GM18907 (cell line): Measurements from ENCODE around the gene REEP5.
"Not testable (repeated sequence)": the region's sequence is repeated elsewhere in the genome, so short reads cannot be mapped to it uniquely, and the experiment has no call there.

Source experiments
- ATAC-seq: cut with Tn5 transposase; IDR thresholded peaks from one replicate; pipeline ENCODE4 v1.9.1; 2021; ENCODE audit warnings: mild to moderate bottlenecking, moderate library complexity; ENCODE audit not compliant: unreplicated experiment

REEP5 gene

DNA sequence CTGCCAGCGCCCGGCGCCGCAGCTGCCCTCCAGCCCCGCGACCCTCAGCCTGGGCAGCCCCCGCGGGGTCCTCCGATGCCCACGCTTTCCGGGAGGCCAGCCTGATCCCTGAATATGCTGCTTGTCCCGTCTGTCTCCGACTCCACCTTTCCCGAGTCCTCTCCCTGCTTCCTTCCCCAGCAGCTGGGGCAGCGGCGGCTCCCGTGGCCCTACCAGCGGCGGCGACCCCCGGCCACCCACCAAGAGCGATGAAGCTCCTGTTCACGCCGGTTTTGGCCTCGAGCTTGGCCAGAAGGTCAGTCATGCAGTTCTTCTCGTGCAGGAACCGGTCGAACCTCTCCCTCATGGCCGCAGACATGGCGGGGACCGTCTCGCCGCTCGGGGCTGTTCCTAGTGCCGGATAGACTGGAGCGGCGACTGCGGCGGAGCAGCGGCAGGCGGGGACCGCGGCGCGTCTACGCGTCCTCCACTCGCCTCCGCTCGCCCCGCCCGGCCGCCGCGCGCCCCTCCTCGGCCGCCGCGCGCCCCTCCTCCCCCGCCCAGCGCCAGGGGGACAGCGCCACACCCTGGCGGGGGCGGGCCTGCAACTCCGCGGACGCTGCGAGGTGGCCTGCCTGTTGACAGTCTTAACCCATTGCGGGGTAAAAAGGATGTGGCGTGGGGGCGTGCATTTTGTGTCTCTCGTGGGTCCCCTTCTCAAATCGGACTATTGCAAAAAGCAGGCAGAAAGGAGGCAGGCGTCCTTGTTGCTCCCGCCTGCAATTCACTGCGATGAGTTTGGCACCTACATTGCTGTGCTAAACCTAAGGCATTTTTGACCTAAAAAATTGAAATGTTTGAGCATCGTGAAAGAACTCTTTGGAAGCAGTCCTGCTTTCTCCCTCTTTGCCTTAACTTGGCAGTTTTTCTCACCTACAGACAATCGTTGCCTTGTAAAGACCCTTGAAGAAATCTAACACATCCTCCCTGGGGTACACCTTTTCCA is at the start of gene REEP5:
REEP5 (minus strand) TSS at position 395 of the 985 bp plus-strand sequence; CDS start at position 358, 37 bp downstream.
- ATAC-seq, result peak; percentile 65

- ATAC-seq, result no peak
These were observed 49.2 kb upstream of the REEP5 start for GRCh38 chr5:112971276-112971675.

DNA sequence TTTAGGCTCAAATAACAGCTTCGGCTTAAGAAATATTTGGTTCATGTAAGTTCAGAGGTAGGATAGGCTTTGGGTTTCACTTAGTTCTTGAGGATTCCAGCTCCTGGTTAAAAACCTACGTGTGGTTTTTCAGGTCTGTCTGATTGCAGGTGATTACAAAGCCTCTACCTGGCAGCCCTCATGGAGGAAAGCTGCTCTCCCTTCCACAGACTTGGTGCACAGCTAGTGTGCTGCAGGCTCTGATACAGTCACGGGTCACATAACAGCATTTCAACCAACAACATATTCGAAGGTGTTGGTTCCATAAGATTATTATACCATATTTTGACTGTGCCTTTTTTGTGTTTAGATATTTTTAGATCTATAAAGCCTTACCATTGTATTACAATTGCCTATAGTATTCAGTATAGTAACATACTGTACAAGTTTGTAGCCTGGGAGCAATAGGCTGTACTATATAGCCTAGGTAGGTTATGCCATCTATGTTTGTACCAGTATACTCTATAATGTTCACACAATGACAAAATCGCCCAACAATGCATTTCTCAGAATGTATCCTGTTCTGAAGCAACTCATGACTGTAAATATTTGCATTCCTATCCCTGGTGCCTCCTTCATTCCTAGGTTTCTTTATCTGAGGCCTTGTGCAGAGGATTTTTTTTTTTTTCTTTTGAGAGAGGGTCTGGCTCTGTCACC is 46.5 kb upstream of the REEP5 start:
- ATAC-seq, result no peak

DNA sequence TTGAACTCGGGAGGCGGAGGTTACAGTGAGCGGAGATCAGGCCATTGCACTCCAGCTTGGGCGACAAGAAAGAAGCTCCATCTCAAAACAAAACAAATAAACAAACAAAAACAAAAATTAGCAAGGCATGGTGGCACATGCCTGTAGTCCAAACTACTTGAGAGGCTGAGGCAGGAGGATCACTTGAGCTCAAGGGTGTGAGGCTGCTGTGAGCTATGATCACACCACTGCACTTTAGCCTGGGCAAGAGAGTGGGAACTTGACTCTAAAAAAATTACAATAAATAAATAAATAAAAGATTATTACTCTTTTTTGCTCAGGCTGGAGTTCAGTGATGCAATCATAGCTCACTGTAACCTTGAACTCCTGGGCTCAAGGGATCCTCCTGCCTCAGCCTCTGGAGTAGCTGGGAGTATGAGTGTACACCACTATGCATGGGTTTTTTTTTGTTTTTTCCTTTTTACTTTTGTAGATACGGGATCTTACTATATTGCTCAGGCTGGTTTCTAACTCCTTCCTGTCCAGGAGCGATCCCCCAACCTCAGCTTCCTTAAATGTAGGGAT is 45.6 kb upstream of the REEP5 start:
- ATAC-seq, result no peak

DNA sequence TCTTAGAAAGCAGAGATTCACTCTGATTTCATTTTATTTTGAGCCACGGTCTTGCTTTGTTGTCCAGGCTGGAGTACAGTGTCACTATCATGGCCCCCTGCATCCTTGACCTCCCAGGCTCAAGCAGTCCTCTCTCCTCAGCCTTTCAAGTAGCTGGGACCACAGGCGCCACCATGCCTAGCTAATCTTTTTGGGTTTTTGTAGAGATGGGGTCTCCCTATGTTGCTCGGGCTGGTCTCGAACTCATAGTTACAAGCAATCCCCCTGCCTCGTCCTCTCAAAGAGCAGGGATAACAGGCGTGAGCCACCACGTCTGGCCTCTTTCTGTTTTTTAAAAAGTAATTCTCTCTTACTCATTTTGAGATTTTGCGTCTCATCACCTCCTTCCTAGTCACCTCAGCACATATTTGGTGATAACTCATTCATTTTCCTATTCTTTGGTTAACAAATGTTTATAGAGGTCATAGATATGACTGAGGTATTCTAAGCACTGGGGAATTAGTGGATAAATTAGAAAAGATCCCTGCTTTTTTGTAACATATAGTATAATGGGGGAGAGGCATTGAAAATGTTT is 43.8 kb upstream of the REEP5 start:
- no peak for ATAC-seq

DNA sequence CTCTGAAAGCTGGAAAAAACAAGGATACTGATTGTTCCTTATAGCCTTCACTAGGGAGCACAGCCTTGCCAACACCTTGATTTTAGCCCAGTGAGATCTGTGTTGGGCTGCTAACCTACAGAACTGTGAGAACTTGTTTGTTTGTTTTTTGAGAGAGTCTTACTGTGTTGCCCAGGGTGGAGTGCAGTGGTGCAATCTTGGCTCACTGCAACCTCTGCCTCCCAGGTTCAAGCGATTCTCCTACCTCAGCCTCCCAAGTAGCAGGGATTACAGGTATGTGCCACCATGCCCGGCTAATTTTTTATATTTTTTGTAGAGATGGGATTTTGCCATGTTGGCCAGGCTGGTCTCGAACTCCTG is 41.3 kb upstream of the REEP5 start:
- ATAC-seq, result not testable (repeated sequence)

GRCh38 chr5:112960863-112961504 is 39.0 kb upstream of the REEP5 start:
- ATAC-seq, result no peak

- ATAC-seq, result no peak
These were observed 38.3 kb upstream of the REEP5 start for GRCh38 chr5:112960315-112960714.

GRCh38 chr5:112959872-112960271 is 37.8 kb upstream of the REEP5 start:
- ATAC-seq, result not testable (repeated sequence)

DNA sequence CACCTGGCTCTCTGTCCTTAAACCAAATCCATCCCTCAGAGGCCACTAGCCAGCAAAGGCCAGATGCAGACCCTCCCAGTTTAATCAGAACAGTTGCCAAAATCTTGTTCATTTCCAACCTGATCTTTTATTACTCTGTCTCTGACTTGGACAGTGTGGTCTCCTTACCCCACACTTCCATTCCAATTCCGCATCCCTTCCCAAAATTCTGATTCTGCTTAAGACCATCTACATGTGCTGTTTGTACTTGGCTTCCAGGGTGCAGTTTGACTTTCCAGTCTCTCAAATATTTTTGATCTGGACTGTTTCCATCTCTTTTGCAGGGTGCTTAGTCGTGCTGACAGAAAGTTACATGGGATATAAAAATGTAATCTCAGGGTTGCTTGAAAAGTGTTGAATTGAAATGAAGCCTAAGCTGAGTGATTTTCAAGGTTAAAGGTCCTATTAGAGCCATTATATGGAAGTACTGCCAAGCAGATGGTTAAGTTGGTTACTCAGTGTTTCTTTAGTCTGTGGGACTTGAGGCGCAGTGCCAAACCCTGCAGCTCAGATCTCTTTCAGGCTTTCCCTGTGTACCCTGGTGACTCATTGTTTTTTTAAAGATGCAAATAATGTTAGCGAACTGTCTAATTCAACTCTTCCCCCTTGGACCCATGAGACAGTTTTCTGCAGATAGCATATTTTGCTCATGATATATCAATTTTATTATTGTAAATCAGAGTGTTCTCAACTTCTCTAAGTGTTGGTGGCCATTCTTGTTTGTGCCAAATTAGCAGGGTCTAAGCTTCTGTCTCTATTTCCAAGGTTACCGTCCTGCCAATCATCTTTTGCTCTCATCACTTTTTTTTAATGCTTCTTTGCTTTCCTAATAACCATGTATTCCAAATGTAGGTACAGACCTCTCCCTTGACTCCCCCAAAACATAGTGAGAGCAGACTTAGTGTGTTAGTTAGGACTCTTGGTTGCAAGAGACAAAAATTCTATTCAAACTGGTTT is 36.4 kb upstream of the REEP5 start:
- peak; percentile 87 for ATAC-seq

DNA sequence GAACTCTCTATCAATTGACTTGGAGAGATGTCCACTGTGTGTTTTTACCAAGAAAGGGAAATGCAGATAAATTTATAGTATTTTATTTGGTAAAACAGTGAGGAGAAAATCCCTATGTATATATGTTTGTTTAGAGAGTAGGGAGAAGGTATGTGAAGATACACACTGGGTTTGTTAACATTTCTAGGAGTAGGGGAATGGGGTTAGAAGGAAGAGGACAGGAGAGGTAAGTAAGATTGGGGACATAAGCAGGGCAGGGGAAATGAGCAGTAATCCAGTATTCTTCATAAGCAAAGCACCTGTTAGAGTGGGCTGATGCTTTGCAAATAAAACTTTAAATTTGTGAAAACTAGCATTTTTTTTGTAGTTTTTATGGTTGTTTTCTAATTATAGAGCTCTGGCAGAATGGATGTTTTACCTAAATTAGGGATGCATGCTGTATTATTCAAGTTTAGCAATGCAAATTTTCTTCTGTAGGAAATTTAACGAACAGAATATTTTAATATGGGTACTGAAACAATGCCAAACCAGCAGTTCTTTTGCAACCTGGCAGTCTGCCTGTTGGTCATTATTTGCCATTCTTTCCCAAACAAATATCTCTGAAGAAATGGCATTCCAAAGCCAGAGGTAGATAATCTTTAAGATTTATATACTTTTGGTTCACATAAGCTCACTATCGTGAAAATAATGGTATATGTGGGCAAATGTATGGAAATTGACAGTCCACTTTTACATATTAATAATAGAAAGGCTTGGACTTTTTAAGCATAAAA is 35.2 kb upstream of the REEP5 start:
- ATAC-seq, result no peak

- no peak for ATAC-seq
These were observed 34.6 kb upstream of the REEP5 start for GRCh38 chr5:112956606-112957005.

DNA sequence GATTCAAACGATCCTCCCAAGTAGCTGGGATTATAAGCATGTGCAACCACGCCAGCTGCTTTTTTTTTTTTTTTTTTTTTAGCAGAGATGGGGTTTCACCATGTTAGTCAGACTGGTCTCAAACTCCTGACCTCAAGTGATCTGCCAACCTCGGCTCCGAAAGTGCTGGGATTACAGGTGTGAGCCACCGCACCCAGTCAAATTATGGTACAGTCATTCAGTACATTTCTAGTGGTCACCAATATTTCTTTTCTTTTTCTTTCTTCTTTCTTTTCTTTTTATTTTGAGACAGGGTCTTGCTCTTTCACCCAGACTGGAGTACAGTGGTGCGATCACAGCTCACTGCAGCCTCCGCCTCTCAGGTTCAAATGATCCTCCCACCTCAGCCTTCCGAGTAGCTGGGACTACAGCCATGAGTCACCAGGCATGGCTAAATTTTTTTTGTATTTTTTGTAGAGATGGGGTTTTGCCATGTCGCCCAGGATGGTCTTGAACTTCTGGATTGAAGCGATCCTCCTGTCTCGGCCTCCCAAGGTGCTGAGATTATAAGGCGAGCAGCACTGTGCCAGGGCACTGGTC is 29.2 kb upstream of the REEP5 start:
- ATAC-seq, result peak; percentile 96

- ATAC-seq, result no peak
These were observed 26.4 kb upstream of the REEP5 start for GRCh38 chr5:112948458-112948857.

DNA sequence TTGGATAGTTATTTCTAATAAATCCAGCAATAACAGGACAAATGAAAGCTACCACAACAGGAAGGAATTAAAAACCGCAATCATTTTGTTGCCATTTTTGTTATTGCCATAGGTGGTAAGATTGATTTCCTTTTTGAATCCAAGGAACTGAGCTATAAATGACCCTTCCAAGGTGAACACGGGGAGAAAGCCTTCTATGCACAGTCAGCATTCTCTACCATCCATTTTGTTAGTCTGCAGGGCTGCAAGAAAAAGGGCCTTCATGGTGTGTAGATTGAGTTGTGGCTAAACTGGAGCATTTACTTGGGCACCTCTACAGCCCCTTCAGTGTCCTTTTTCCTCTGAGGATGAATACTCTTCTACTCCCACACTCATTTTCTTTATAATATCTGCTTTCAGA is 18.6 kb upstream of the REEP5 start:
- no peak for ATAC-seq

DNA sequence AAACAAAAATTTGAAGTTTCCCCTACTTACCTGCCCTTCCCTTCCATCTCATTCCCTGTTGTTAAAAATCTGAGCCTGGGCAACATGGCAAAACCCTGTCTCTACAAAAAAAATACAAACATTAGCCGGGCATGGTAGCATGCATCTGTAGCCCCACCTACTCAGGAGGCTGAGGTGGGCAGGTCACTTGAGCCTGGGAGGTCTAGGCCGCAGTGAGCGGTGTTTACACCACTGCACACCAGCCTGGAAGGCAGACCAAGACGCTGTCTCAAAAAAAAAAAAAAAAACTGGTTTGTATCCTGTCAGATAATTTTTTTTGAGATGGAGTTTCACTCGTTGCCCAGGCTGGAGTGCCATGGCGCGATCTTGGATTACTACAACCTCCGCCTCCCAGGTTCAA is 16.3 kb upstream of the REEP5 start:
- no peak for ATAC-seq

DNA sequence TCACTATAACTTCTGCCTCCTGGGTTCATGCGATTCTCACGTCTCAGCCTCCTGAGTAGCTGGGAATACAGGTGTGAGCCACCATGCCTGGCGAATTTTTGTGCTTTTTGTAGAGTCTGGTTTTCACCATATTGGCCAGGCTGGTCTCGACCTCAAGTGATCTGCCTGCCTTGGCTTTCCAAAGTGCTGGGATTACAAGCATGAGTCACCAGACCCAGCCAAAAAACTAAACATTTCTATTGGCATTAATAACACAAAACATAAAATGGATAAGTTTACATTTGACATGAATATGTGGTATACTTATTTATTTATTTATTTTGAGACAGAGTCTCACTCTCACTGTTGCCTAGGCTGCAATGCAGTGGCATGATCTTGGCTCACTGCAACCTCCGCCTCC is 13.6 kb upstream of the REEP5 start:
- ATAC-seq, result no peak

DNA sequence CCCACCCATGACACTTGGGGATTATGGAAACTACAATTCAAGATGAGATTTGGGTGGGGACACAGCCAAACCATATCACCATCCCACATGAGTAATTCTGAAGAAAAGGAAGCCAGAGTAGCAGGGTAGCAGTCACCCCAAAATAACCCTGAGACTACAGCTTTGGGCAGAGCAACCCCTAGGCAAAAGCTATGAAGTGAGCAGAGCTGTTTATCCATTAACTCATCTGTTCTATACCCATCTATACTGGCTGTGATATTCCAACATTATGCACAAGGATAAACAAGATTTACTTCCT is 12.3 kb upstream of the REEP5 start:
- no peak for ATAC-seq
